Measurements from ENCODE around the gene P3H3. TPM values are rescaled to one million over a fixed set of nuclear protein-coding genes. Genes with fewer than 3 reads are reported as not detected.

The P3H3 gene
- total and polyA plus RNA-seq, 2 donors (not counting 3 experiments of a cell fraction or from before 2014, with no cell fraction given), result 75.9 to 76.5 TPM

- Histone ChIP-seq H4K20me1 (replicated peaks; ENCODE audit: control insufficient read depth, extremely low read depth, insufficient read depth, low read length) (no peaks in the 10 kb centered on the region), H3K4me1 (ENCODE audit: control insufficient read depth, extremely low read depth, insufficient read depth, low read length) (no peaks in the 10 kb centered on the region), H3K27ac (ENCODE audit: insufficient read depth, low read depth, low read length) (no peak overlapping the region), H3K4me3 (replicated peaks in 1 of 3; ENCODE audit: insufficient read depth in 1 of 3, low read depth in 1 of 3, low read length in 3 of 3) (no peak overlapping the region), H3K79me2 (ENCODE audit: control insufficient read depth, insufficient read depth, low read length) (no peaks in the 10 kb centered on the region), H3K4me2 (ENCODE audit: insufficient read depth, low read length) (no peak overlapping the region), H3K9ac (replicated peaks; ENCODE audit: extremely low read depth, insufficient read depth, low read length) (no peak overlapping the region), H3K36me3 (ENCODE audit: control insufficient read depth in 2 of 2, extremely low read depth in 1 of 2, insufficient read depth in 2 of 2, low read length in 2 of 2) (no peaks in the 10 kb centered on the region), H3K9me3 (replicated peaks; ENCODE audit: control insufficient read depth, insufficient read depth, low read length) (no peaks in the 10 kb centered on the region), H2AFZ (ENCODE audit: low read depth, low read length) (no peak overlapping the region), H3K9me1 (replicated peaks; ENCODE audit: control insufficient read depth, extremely low read depth, insufficient read depth, low read length) (no peaks in the 10 kb centered on the region), H3K27me3 (ENCODE audit: control insufficient read depth in 2 of 2, insufficient read depth in 2 of 2, low read length in 2 of 2) (peaks cover 10 to 11% of the 10 kb centered on the region in 2 experiments)
- intact Hi-C loops (cut with micrococcal nuclease), result no loop called here
- TF ChIP-seq POLR2AphosphoS5 (IDR thresholded peaks at IDR 0.05; ENCODE audit: insufficient read depth, low read depth, low read length), result no peak
- TF ChIP-seq, protein P1, sequence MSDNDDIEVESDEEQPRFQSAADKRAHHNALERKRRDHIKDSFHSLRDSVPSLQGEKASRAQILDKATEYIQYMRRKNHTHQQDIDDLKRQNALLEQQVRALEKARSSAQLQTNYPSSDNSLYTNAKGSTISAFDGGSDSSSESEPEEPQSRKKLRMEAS (IDR thresholded peaks at IDR 0.05; ENCODE audit: insufficient read depth, insufficient read length), result no peak
- TF ChIP-seq CTCF (IDR thresholded peaks at IDR 0.05; ENCODE audit: extremely low read depth in 1 of 2, insufficient read depth in 1 of 2, low read depth in 1 of 2, low read length in 2 of 2), result no peak
- no peak for TF ChIP-seq POLR2A (IDR thresholded peaks at IDR 0.05; ENCODE audit: low read depth, low read length)
- no peak for TF ChIP-seq MYC (IDR thresholded peaks at IDR 0.05; ENCODE audit: low read depth, low read length)
- TF ChIP-seq FOS (IDR thresholded peaks at IDR 0.05; ENCODE audit: borderline replicate concordance, insufficient read depth, low read length), result no peak
- no peak for TF ChIP-seq JUN (IDR thresholded peaks at IDR 0.05; ENCODE audit: borderline replicate concordance, insufficient read depth, insufficient read length, low read depth)
- TF ChIP-seq GATA2 (IDR thresholded peaks at IDR 0.05; ENCODE audit: insufficient read depth, insufficient read length, low read depth, low read length), result no peak
- no peak for TF ChIP-seq EZH2 (IDR thresholded peaks at IDR 0.05; ENCODE audit: borderline replicate concordance, low read depth, low read length, severe bottlenecking)
- FAIRE-seq, result no peak
- BruUV-seq (replicated peaks), result no TSS peak
- DNase-seq (ENCODE audit: low read depth, low spot score), result no peak
- ChIA-PET POLR2A (no interaction called here), CTCF (interaction anchor here (2.8 kb wide), 1 partner anchor 42 kb away, joined by 14 read pairs; the partner anchor contains the start of gene MLF2)
- dilution Hi-C loops (cut with MboI; ENCODE audit: extremely low pct_ligation_motif_present, low sequenced_read_pairs), result no loop called here
These were observed 33.1 kb upstream of the P3H3 start for GRCh38 chr12:6795088-6795487.

Data from endothelial cell of umbilical vein (primary cell).